ENCODE measurements around the gene LEFTY2. TPM values are rescaled to one million over a fixed set of nuclear protein-coding genes. Genes with fewer than 3 reads are reported as not detected.

LEFTY2 gene
- polyA plus RNA-seq, 1 of the 3 experiments (the other 2 are of a cell fraction): not detected

DNA sequence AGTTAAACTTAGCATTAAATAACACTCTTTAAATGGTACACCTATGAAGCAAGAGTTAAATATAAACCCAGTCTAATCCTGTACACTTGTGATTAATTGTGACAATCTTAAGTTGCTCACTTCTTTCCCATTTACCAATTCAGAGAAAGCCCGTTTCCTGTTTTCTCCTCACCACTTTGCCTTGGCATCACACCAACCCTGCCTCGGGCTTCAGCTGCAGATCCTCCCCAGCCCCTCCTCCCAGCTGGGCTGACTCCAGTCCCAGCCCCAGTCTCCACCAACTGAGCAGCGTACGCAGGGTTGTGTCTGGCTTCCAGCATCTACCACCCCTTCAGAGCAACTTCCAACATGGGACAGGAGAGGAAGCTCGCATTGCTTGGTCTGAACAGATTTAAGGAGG is 21.1 kb downstream of the LEFTY2 start (continued):
- TF ChIP-seq, protein P1, sequence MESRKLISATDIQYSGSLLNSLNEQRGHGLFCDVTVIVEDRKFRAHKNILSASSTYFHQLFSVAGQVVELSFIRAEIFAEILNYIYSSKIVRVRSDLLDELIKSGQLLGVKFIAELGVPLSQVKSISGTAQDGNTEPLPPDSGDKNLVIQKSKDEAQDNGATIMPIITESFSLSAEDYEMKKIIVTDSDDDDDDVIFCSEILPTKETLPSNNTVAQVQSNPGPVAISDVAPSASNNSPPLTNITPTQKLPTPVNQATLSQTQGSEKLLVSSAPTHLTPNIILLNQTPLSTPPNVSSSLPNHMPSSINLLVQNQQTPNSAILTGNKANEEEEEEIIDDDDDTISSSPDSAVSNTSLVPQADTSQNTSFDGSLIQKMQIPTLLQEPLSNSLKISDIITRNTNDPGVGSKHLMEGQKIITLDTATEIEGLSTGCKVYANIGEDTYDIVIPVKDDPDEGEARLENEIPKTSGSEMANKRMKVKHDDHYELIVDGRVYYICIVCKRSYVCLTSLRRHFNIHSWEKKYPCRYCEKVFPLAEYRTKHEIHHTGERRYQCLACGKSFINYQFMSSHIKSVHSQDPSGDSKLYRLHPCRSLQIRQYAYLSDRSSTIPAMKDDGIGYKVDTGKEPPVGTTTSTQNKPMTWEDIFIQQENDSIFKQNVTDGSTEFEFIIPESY (IDR thresholded peaks at IDR 0.05; ENCODE audit: borderline replicate concordance, low read depth): no peak
- TF ChIP-seq TCF12 (IDR thresholded peaks at IDR 0.05): no peak
- peak; percentile 53; the same call in 1 of the 2 replicates for TF ChIP-seq RCOR1 (IDR thresholded peaks at IDR 0.05; ENCODE audit: low read length)
- TF ChIP-seq MEF2A (IDR thresholded peaks at IDR 0.05; ENCODE audit: borderline replicate concordance, low read depth): no peak
- no peak for TF ChIP-seq NRF1 (IDR thresholded peaks at IDR 0.05; ENCODE audit: low read depth, low read length)
- no peak for TF ChIP-seq GATA2 (CRISPR knock-in tag; IDR thresholded peaks at IDR 0.05)
- TF ChIP-seq, protein P2, sequence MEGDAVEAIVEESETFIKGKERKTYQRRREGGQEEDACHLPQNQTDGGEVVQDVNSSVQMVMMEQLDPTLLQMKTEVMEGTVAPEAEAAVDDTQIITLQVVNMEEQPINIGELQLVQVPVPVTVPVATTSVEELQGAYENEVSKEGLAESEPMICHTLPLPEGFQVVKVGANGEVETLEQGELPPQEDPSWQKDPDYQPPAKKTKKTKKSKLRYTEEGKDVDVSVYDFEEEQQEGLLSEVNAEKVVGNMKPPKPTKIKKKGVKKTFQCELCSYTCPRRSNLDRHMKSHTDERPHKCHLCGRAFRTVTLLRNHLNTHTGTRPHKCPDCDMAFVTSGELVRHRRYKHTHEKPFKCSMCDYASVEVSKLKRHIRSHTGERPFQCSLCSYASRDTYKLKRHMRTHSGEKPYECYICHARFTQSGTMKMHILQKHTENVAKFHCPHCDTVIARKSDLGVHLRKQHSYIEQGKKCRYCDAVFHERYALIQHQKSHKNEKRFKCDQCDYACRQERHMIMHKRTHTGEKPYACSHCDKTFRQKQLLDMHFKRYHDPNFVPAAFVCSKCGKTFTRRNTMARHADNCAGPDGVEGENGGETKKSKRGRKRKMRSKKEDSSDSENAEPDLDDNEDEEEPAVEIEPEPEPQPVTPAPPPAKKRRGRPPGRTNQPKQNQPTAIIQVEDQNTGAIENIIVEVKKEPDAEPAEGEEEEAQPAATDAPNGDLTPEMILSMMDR (IDR thresholded peaks at IDR 0.05): no peak

- Histone ChIP-seq H3K4me2 (no peak overlapping the region), H3K4me3 (ENCODE audit: low read depth in 2 of 2, low read length in 1 of 2) (no peak overlapping the region), H4K20me1 (ENCODE audit: insufficient read depth) (no peaks in the 10 kb centered on the region; the same call in 1 of the 2 replicates), H3K27me3 (ENCODE audit: insufficient read depth) (no peaks in the 10 kb centered on the region), H3K79me2 (ENCODE audit: insufficient read depth) (peaks cover 13% of the 10 kb centered on the region), H3K36me3 (replicated peaks in 1 of 2; ENCODE audit: control insufficient read depth in 1 of 2, insufficient read depth in 2 of 2, low read length in 1 of 2) (peaks cover 13 to 26% of the 10 kb centered on the region in 2 experiments), H3K9me2 (no peaks in the 10 kb centered on the region), H2AFZ (ENCODE audit: low read depth) (no peak overlapping the region), H3K9me3 (no peaks in the 10 kb centered on the region), H3K4me1 (ENCODE audit: control insufficient read depth in 1 of 2, insufficient read depth in 2 of 2, low read depth in 1 of 2, low read length in 1 of 2) (peaks cover 28 to 67% of the 10 kb centered on the region in 2 experiments), H3K9ac (no peak overlapping the region), H3K27ac (ENCODE audit: low read depth in 2 of 2, low read length in 1 of 2) (no peak overlapping the region), H3F3A (replicated peaks; ENCODE audit: insufficient read depth) (no peaks in the 10 kb centered on the region)
- WGBS (ENCODE audit: low lambda C conversion rate): 94% methylated on average over 4 of the region's 4 CpGs
- POLR2A ChIA-PET: no interaction called here
- DNase-seq: no peak
- CTCF ChIA-PET: interaction anchor here (0.8 to 2.1 kb wide), 2 partner anchors 69 to 458 kb away, joined by 3 to 7 read pairs; no protein-coding TSS in a partner anchor
- TF ChIP-seq MAX (IDR thresholded peaks at IDR 0.05; ENCODE audit: low read depth) (no peak), ELF1 (IDR thresholded peaks at IDR 0.05) (no peak), NFIC (IDR thresholded peaks at IDR 0.05; ENCODE audit: borderline replicate concordance) (no peak), GATA2 (CRISPR knock-in tag; IDR thresholded peaks at IDR 0.05) (no peak), TEAD4 (IDR thresholded peaks at IDR 0.05; ENCODE audit: borderline replicate concordance, insufficient read depth) (no peak), SMC3 (IDR thresholded peaks at IDR 0.05; ENCODE audit: low read depth, low read length) (no peak), TCF12 (IDR thresholded peaks at IDR 0.05) (no peak)
- TF ChIP-seq, protein P3, sequence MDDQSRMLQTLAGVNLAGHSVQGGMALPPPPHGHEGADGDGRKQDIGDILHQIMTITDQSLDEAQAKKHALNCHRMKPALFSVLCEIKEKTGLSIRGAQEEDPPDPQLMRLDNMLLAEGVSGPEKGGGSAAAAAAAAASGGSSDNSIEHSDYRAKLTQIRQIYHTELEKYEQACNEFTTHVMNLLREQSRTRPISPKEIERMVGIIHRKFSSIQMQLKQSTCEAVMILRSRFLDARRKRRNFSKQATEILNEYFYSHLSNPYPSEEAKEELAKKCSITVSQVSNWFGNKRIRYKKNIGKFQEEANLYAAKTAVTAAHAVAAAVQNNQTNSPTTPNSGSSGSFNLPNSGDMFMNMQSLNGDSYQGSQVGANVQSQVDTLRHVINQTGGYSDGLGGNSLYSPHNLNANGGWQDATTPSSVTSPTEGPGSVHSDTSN (IDR thresholded peaks at IDR 0.05): no peak
- TF ChIP-seq, protein P1 (IDR thresholded peaks at IDR 0.05; ENCODE audit: borderline replicate concordance, low read depth): no peak
- TF ChIP-seq, protein P2 (IDR thresholded peaks at IDR 0.05): no peak
- TF ChIP-seq, protein P4, sequence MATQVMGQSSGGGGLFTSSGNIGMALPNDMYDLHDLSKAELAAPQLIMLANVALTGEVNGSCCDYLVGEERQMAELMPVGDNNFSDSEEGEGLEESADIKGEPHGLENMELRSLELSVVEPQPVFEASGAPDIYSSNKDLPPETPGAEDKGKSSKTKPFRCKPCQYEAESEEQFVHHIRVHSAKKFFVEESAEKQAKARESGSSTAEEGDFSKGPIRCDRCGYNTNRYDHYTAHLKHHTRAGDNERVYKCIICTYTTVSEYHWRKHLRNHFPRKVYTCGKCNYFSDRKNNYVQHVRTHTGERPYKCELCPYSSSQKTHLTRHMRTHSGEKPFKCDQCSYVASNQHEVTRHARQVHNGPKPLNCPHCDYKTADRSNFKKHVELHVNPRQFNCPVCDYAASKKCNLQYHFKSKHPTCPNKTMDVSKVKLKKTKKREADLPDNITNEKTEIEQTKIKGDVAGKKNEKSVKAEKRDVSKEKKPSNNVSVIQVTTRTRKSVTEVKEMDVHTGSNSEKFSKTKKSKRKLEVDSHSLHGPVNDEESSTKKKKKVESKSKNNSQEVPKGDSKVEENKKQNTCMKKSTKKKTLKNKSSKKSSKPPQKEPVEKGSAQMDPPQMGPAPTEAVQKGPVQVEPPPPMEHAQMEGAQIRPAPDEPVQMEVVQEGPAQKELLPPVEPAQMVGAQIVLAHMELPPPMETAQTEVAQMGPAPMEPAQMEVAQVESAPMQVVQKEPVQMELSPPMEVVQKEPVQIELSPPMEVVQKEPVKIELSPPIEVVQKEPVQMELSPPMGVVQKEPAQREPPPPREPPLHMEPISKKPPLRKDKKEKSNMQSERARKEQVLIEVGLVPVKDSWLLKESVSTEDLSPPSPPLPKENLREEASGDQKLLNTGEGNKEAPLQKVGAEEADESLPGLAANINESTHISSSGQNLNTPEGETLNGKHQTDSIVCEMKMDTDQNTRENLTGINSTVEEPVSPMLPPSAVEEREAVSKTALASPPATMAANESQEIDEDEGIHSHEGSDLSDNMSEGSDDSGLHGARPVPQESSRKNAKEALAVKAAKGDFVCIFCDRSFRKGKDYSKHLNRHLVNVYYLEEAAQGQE (IDR thresholded peaks at IDR 0.05; ENCODE audit: low read depth, low read length): no peak
These were observed 22.7 kb downstream of the LEFTY2 start for GRCh38 chr1:225918280-225918679.

All from SK-N-SH (cell line).